ENCODE data around the gene AEBP1. TPM values are rescaled to one million over a fixed set of nuclear protein-coding genes. Genes with fewer than 3 reads are reported as not detected.
"Not testable (repeated sequence)": the region's sequence is repeated elsewhere in the genome, so short reads cannot be mapped to it uniquely, and the experiment has no call there.

AEBP1 gene
- total RNA-seq, 1 donor from 2014 or later: 21.6 TPM

DNA sequence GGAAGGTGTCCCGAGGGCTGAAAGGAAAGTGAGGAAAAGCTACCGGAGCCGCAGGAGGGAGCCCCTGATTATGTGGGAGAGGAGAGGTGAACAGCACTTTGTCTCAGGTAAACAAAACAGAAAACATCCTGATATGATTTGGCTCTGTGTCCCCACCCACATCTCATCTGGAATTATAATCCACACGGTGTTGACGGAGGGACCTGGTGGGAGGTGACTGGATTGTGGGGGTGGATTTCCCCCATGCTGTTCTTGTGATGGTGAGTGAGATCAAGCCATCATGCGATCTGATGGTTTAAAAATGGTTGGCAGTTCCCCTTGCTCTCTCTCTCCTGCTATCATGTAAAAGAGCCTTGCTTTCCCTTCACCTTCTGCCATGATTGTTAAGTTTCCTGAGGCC lies 16.2 kb downstream of the AEBP1 start:
- DNase-seq: no peak
- Mint-ChIP-seq H3K27ac (no peak overlapping the region), H3K36me3 (ENCODE audit: low read depth) (peaks cover 50% of the 10 kb centered on the region), H3K9me3 (no peaks in the 10 kb centered on the region), H3K4me3 (no peak overlapping the region), H3K4me1 (peaks cover 27% of the 10 kb centered on the region), H3K27me3 (peaks cover 3% of the 10 kb centered on the region)
- intact Hi-C loops (cut with micrococcal nuclease): loop anchor here (5.0 kb wide), 1 partner anchor 82 kb away; the partner anchor contains the start of gene YKT6

DNA sequence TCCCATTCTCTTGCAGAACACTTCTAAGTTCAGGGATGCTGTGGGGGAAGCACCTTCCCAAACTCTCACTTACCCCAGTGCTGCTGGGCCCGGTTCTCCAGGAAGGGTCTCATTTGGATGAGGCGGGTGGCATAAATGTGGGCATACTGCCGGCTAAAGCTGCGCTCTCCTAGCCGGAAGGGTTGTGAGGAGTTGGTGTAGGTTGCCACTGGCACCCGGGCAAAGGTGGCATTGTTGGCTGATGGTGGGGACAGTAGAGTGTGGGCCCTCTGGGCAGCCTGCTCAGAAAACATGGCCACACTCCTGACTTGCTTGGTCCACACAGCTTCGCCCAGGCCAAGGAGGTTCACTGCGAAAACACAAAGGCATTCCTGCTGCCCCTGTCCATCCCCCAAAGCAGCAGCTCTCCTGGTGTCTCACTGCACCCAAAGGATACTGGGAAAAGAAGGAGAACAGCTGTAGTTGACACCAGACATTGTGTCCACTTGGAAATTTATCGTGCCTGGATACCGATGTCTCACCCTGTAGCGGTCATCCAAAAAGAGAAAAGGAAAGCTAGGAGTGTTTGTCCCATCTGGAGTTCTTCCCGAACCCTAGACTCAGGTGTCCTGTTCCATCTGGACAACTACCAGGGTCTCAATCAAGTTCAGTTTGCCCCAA lies 17.7 kb downstream of the AEBP1 start:
- Mint-ChIP-seq H3K9me3 (no peaks in the 10 kb centered on the region), H3K4me3 (peak overlapping the region; percentile 88), H3K27me3 (peaks cover 9% of the 10 kb centered on the region), H3K4me1 (peaks cover 27% of the 10 kb centered on the region), H3K36me3 (ENCODE audit: low read depth) (peaks cover 50% of the 10 kb centered on the region), H3K27ac (no peak overlapping the region)
- no peak for DNase-seq
- intact Hi-C loops (cut with micrococcal nuclease): loop anchor here (5.0 kb wide), 1 partner anchor 80 kb away; the partner anchor contains the start of gene YKT6

DNA sequence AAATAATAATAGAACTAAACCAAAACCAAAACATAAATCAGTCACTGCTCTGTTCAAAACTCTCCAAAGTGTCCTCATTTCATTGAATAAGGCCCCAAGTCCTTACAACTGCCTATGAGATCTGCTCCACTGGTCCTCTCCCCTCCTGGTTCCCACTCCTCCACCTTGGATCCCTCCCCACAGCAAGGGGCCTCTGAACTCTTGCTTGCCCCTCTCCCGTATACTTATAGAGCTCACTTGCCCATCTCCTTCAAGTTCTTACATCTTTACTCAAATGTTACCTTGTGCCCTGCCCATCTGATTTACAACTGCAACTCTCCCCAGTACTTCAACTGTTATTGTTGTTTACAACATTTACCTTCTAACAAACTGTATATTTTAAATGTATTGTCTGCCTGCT lies 18.4 kb downstream of the AEBP1 start:
- Mint-ChIP-seq H3K4me3 (peak overlapping the region; percentile 88), H3K9me3 (peaks cover 1% of the 10 kb centered on the region), H3K27ac (peak overlapping the region; percentile 84), H3K4me1 (peaks cover 27% of the 10 kb centered on the region), H3K27me3 (peaks cover 13% of the 10 kb centered on the region), H3K36me3 (ENCODE audit: low read depth) (peaks cover 46% of the 10 kb centered on the region)
- intact Hi-C loops (cut with micrococcal nuclease): loop anchor here (5.0 kb wide), 1 partner anchor 80 kb away; the partner anchor contains the start of gene YKT6
- no peak for DNase-seq

DNA sequence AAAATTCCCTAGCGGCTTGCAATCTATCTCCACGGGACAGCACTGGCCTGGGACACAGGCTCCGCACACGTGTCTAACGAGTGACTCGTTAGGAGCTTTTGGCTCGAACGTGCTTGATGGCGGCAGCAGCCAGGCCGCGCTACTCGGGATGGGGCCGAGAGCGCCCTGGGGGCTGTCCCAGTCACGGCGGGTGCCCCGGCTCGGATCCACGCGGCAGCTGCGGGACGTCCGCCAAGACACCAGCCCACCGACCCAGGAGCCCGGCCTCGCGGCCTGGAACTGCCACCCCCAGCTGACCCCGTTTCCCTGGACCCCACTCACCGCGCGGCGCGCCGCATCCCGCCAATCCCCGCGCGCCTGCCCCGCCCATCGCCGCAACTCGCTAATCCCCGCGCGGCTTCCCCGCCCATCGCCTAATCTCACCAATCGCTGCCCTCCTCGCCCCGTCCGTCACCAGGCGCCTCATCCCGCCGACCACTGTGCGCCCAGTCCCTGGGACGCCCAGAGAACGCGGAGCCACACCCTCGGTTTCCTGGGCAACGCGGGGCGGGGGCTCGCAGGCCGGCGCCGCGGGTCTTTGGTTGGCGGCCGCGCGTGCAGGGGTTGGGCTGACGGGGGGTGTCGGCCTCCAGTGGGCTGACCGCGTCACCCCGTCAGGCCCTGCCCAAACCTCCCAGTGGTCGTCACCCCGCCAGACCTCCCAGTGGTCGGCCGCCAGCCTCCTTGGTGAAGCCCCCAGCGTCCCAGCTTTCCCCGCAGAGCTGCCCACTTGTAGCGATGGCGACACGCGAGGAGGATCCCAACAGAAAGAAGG lies 19.3 kb downstream of the AEBP1 start, which contains the start of gene POLD2:
Gene POLD2, minus strand, starts transcription at position 359 of the 814 bp plus-strand sequence. CDS start 1,495 bp downstream, outside the sequence.
- H3K4me3 Mint-ChIP-seq: peak within 1 kb of the TSS; percentile 88
- peak; percentile 100 for DNase-seq
- peaks cover 39% of the 10 kb centered on the region for H3K36me3 Mint-ChIP-seq (ENCODE audit: low read depth)
- peaks cover 17% of the 10 kb centered on the region for H3K27me3 Mint-ChIP-seq
- intact Hi-C loops (cut with micrococcal nuclease): loop anchor here (1.0 to 5.0 kb wide), 3 partner anchors 23 to 79 kb away; partner anchors contain the start of genes POLM and YKT6
- H3K27ac Mint-ChIP-seq: peak within 1 kb of the TSS; percentile 84
- peaks cover 27% of the 10 kb centered on the region for H3K4me1 Mint-ChIP-seq
- H3K9me3 Mint-ChIP-seq: peaks cover 5% of the 10 kb centered on the region

DNA sequence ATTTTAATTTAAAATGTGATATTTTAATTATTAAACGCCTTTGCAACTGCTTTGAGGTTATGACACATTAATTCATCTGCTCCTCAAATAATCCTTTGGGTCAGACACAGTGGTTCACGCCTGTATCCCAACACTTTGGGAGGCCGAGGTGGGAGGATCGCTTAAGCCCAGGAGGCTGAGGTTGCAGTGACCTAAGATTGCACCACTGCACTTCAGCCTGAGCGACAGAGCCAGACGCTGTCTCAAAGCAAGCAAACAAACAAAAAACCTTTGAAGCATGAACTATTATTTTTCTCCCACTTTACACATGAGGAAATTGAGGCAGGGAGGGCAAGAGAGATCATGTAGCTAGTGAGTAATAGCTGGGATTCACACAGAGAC lies 20.7 kb downstream of the AEBP1 start:
- Mint-ChIP-seq H3K27ac (no peak overlapping the region), H3K9me3 (peaks cover 5% of the 10 kb centered on the region), H3K27me3 (peaks cover 17% of the 10 kb centered on the region), H3K36me3 (ENCODE audit: low read depth) (peaks cover 27% of the 10 kb centered on the region), H3K4me1 (peaks cover 21% of the 10 kb centered on the region), H3K4me3 (peak overlapping the region; percentile 27)
- no peak for DNase-seq
- intact Hi-C loops (cut with micrococcal nuclease): loop anchor here (5.0 kb wide), 1 partner anchor 77 kb away; the partner anchor contains the start of gene YKT6

DNA sequence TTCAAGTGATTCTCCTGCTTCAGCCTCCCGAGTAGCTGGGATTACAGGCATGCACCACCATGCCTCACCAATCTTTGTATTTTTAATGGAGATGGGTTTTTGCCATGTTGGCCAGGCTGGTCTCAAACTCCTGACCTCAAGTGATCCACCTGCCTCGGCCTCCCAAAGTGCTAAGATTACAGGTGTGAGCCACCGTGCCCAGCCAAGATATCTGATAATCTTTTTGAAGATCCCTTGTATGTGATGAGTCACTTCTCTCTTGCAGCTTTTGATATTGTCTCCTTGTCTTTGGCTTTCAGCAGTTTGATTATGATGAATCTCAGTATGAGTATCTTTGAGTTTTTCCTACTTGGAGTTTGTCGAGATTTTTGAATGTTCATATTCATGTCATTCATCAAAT lies 22.4 kb downstream of the AEBP1 start:
- intact Hi-C loops (cut with micrococcal nuclease); DNase-seq; H3K27ac Mint-ChIP-seq; H3K4me3 Mint-ChIP-seq; H3K9me3 Mint-ChIP-seq: not testable (repeated sequence)
- peaks cover 12% of the 10 kb centered on the region for H3K4me1 Mint-ChIP-seq
- H3K36me3 Mint-ChIP-seq (ENCODE audit: low read depth): peaks cover 10% of the 10 kb centered on the region
- H3K27me3 Mint-ChIP-seq: peaks cover 17% of the 10 kb centered on the region

DNA sequence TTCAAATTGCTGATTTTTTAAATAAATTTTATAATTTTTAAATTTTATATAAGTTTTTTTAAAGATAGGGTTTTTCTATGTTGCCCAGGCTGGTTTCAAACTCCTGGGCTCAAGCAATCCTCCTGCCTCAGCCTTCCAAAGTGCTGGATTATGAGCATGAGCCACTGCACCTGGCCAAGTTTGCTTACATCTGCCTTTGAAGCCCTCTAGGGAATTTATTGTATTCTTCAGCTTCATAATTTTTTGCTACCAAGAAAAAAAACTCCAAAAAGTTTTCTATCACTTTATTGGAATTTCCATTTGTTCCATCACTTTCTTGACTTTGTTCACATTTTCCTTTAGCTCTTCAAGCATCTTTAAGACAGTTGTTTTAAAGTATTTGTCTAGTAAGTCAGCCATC lies 23.0 kb downstream of the AEBP1 start:
- DNase-seq: no peak
- intact Hi-C loops (cut with micrococcal nuclease): no loop called here
- Mint-ChIP-seq H3K27ac (no peak overlapping the region), H3K4me3 (no peak overlapping the region), H3K4me1 (peaks cover 8% of the 10 kb centered on the region), H3K27me3 (peaks cover 17% of the 10 kb centered on the region), H3K36me3 (ENCODE audit: low read depth) (peaks cover 6% of the 10 kb centered on the region), H3K9me3 (peaks cover 5% of the 10 kb centered on the region)

DNA sequence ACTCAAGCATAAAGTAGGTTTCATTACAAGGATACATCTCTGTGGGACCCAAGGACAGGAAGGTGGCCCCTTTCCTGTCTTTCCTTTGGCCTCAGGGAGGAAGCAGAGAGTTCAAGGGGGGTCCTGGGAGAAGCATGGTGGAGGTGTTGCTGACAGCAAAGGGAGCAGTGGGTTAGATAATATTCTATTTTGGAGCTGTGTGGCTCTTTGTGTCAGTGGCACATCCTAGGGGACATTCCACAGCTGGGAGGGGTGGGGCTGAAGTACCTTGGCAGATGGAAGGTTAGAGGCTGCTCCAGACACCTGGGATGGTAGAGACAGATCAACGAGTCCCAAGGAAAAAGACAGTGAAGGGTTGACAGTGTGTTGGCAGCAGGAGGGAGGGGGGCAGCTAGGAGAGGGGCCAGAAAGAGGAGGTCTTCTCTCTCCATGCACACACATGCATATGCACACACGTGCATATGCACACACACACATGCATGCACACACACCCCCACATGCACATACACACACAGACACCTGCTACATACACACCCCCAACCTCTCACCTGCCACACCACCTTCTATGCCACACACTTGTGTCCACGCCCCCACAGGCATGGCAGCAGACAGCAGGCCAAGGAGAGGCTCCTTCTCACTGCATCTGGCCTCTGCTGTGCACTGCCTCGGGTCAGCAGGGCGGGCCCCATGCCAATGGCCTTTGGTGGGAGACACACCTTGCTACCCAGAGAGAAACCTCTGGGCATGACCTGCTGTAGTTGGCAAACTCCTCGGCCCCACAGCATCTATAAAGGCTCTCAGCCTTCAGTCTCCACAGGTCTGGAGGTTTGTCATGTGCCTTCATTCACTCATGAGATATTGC lies 24.8 kb downstream of the AEBP1 start:
- Mint-ChIP-seq H3K27ac (no peak overlapping the region), H3K27me3 (peaks cover 17% of the 10 kb centered on the region), H3K36me3 (ENCODE audit: low read depth) (no peaks in the 10 kb centered on the region), H3K4me1 (peaks cover 3% of the 10 kb centered on the region), H3K4me3 (no peak overlapping the region), H3K9me3 (peaks cover 5% of the 10 kb centered on the region)
- intact Hi-C loops (cut with micrococcal nuclease): no loop called here
- DNase-seq: no peak

DNA sequence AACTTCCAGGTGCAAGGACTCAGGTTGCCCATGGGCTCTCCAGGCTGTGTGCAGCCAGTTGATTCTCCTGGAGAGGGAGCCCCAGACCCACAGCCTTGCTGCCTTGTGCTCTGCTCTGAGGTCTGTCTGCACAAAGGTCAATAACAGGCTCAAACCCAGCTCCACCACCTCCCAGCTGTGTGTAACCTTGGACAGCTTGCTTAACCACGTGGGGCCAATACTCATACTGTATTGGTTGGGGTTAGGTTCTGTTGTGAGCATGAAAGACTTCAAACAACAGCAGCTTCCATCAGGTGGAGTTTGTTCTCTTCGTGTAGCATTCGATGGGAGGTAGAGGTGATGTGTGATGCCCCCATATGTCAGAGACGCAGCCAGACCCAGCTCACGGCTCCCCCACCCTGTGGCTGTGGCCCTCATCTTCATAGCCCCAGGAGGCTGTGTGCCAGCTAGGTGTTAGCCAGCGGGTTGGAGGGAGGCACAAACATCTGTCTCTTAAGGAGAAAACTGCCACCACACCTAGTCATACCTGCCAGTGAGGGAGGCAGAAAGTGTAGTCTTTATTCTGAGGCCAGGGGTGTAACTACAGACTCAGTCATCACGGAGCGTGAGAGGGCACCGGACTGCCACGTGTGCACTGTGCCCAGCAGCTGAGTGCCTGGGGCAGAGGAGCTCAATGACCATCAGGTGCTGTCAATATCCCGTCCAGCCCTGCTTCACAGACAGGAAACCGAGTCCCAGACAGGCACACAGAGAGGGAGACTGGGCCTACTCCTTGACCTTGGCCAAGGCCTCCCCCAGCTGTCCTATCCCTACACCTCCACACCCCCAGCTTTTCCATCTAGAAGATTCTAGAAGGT lies 27.3 kb downstream of the AEBP1 start:
- peaks cover 12% of the 10 kb centered on the region for H3K27me3 Mint-ChIP-seq
- H3K27ac Mint-ChIP-seq: no peak overlapping the region
- H3K4me3 Mint-ChIP-seq: no peak overlapping the region
- no peaks in the 10 kb centered on the region for H3K36me3 Mint-ChIP-seq (ENCODE audit: low read depth)
- no peak for DNase-seq
- peaks cover 5% of the 10 kb centered on the region for H3K9me3 Mint-ChIP-seq
- intact Hi-C loops (cut with micrococcal nuclease): no loop called here
- no peaks in the 10 kb centered on the region for H3K4me1 Mint-ChIP-seq

DNA sequence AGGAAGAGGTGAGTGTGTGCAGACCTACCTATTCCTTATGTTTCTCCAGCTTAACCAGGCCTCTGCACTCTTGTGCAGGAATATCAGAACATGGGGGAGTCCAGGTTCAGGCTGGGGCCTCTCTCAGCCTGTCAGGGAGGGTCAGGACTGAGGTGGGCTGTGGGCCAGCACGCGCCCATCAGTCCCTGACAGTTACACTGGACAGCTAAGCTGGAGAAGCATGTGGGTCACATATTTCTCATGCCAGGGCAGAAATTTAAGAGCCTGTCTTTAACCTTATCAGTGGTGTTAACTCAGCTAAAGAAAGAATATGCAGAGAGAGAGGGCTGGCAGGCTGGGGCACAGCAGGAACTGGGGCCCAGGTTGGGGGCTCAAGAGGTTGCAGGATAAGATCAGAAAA lies 27.9 kb downstream of the AEBP1 start:
- peaks cover 5% of the 10 kb centered on the region for H3K9me3 Mint-ChIP-seq
- intact Hi-C loops (cut with micrococcal nuclease): no loop called here
- no peak overlapping the region for H3K27ac Mint-ChIP-seq

DNA sequence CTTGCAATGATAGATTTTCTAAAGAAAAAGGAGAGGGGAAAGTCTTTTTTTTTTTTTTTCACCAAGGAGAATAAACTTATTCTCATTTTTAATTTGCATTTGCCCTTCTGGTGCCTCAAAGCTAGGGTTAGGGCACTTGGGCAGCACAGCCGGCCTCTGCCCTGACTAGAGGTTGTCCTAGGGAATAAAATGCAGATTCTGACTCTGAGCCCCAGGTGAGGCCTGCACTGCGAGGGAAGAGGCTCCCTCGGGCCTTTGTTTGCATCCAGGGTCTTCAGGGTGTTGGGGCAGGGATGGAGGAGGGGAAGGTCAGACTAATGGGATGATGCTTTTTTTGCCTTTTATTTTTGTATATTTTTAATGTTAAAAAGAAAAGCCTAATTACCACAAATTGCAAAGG lies 29.1 kb downstream of the AEBP1 start:
- H3K4me1 Mint-ChIP-seq: no peaks in the 10 kb centered on the region
- no peak overlapping the region for H3K4me3 Mint-ChIP-seq
- intact Hi-C loops (cut with micrococcal nuclease): no loop called here
- H3K27ac Mint-ChIP-seq: no peak overlapping the region
- no peaks in the 10 kb centered on the region for H3K9me3 Mint-ChIP-seq
- DNase-seq: no peak
- H3K27me3 Mint-ChIP-seq: peaks cover 3% of the 10 kb centered on the region
- H3K36me3 Mint-ChIP-seq (ENCODE audit: low read depth): no peaks in the 10 kb centered on the region

More for the DNA sequence above, 27.9 kb downstream of the AEBP1 start:
- Mint-ChIP-seq H3K4me3 (no peak overlapping the region), H3K36me3 (ENCODE audit: low read depth) (no peaks in the 10 kb centered on the region), H3K4me1 (no peaks in the 10 kb centered on the region), H3K27me3 (peaks cover 8% of the 10 kb centered on the region)
- no peak for DNase-seq

DNA sequence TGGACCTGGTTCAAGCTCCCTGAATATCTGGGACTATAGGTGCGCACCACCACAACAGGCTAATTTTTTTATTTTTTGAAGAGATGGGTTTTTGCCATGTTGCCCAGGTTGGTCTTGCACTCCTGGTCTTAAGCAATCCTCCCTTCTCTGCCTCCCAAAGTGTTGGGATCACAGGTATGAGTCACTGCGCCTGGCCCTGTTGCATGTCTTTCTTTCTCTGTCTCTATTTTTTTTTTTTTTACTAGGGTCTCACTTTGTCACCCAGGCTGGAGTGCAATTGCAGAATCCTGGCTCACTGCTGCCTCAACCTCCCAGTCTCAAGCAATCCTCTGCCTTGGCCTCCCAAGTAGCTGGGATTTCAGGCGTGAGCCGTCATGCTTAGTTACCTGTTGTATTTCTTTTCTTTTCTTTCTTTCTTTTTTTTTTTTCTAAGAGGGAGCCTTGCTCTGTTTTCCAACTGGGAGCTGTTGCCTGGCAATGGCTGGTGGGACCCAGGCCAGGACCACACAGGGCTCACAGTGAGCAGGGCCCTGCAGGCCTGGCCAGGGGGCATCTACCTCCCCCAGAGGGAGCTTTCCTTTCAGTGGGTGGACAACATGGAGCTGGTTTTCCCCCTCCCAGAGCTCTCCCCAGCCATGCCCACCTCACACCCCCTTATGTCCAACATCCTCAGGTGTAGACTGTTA lies 30.9 kb downstream of the AEBP1 start:
- Mint-ChIP-seq H3K27ac (no peak overlapping the region), H3K9me3 (no peaks in the 10 kb centered on the region), H3K4me3 (no peak overlapping the region), H3K27me3 (peaks cover 3% of the 10 kb centered on the region), H3K36me3 (ENCODE audit: low read depth) (no peaks in the 10 kb centered on the region), H3K4me1 (no peaks in the 10 kb centered on the region)
- DNase-seq: no peak
- intact Hi-C loops (cut with micrococcal nuclease): no loop called here

Measured in activated CD4-positive, alpha-beta T cell treated with anti-CD3 and anti-CD28 coated beads, Interleukin-2, amount 10 ng/mL, durations not matched to agents 24 days and 14 days (primary cell).